ENCODE data around the gene SLC13A3. TPM values are rescaled to one million over a fixed set of nuclear protein-coding genes. Genes with fewer than 3 reads are reported as not detected.
A peak's percentile ranks its signal among the peaks of the same experiment; 100 is the strongest.

Gene SLC13A3
- total RNA-seq, 1 donor from 2014 or later, result 1.5 TPM

DNA sequence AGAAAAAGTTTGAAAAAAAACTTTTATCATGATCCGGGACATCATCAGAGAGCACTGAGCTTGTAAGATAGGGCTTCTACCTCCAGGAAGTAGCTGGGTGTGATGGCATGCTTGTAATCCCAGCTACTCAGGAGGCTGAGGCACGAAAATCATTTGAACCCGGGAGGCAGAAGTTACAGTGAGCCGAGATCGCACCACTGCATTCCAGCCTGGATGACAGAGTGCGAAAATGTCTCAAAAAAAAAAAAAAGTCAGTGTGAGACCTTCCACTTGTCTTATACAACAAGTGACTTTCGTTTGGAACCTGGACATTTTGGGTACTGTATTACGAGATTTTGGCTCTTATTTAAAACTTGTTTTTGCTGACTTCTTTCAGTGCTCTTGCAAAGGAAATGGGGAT is 5.9 kb upstream of the SLC13A3 start:
- no peak for DNase-seq (ENCODE audit: low spot score)

GRCh38 chr20:46652699-46653098 is 1.4 kb upstream of the SLC13A3 start:
- DNase-seq (ENCODE audit: low spot score), result peak; percentile 53

GRCh38 chr20:46650575-46651090 is 626 bp downstream of the SLC13A3 start:
- DNase-seq (ENCODE audit: low spot score), result no peak

DNA sequence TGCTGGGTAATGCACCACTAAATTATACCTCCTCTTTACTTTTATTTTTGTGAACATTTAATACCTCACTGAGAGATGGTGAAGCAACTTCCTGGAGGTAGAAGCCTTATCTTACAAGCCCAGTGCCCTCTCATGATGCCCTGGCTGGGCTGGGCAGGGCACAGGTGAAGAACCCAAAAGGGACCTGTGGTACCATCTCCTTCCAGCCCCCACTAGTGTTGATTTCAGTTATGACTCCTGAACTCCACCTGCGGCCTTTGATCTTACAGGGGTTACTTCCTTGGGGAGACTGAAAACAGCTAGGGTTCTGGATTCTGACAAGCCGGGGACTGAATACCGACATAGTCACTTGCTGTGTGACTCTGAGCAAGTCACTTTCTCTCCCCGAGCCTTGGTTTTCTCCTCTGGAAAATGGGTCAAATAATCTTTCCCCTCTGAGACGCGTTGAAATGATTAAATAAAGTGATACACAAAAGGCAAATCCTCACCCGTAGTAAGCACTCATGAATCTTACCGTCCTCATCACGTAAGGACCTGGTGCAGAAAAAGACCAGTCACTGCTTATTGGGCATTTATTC is 1.2 kb downstream of the SLC13A3 start:
- DNase-seq (ENCODE audit: low spot score), result no peak

- no peak for DNase-seq (ENCODE audit: low spot score)
Observed at GRCh38 chr20:46649650-46649949, 1.7 kb downstream of the SLC13A3 start.

GRCh38 chr20:46648903-46649649 is 2.2 kb downstream of the SLC13A3 start:
- no peak for DNase-seq (ENCODE audit: low spot score)

GRCh38 chr20:46647469-46647868 is 3.8 kb downstream of the SLC13A3 start:
- DNase-seq (ENCODE audit: low spot score), result no peak

DNA sequence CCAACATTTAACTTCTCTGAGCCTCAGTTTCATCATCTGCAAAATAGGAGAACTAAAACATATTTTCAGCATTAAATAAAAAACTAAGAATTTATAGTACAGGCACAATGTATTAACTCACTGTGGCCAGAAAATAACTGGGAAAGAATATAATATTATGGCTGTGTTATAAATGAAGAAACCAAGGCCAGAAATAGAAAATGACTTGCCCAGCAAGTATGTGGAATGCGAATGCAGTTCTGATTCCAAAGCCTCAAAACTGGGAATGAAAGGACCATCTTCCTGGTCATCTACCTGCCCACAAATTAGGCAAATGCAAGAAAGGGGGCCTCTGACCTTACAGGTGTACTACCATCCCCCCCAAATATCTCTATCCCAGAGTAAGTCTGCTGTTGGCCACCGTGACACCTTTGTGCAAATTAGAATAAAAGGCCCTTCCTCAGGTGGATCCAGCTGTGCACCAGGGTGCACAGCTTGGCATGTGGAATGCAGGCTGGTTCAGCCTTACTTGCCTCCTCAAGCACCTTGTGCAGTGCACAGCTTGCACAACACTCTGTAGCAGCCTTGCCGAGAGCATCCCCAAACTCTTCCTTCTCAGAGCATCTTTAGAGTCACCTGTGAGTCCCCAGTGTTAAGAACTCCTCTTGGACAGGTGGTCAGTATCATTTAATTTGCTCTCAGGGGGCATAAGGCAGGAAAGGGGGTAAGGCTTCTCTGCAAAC is 4.4 kb downstream of the SLC13A3 start:
- no peak for DNase-seq (ENCODE audit: low spot score)

DNA sequence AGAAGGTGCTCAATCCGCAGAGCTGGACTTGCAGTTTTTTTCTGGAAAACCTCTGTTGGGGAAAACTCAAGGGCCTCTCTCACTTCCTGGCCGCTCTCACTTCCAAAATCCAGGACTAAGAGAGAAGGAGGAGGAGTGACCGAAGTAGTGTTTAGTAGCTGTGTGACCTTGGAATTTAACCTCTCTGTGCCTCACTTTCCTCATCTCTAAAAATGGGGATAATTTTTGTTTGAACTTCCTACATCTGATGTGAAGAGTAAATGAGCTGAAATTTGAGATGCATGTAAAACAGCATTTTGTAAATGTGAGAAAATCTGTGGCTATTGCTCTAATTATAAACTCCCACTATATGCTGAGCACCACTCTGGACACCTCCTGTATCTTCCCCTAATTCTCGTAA is 5.1 kb downstream of the SLC13A3 start:
- no peak for DNase-seq (ENCODE audit: low spot score)

DNA sequence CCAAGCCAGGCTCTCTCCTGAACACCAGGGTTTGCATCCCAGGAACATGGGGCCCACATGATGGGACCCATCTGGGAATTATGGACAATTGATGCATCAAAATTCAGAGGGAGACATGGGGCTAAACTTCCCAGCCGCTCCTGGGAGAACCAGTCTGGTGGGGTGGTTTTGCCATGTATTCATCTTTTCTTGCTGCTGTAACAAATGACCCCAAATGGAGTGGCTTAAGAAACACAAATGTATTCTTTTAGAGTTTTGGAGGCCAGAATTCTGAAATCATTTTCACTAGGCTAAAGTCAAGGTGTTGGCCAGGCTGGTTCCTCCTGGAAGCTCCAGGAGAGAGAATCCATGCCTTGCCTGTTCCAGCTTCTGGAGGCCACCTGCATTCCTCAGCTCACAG is 6.5 kb downstream of the SLC13A3 start:
- no peak for DNase-seq (ENCODE audit: low spot score)

DNA sequence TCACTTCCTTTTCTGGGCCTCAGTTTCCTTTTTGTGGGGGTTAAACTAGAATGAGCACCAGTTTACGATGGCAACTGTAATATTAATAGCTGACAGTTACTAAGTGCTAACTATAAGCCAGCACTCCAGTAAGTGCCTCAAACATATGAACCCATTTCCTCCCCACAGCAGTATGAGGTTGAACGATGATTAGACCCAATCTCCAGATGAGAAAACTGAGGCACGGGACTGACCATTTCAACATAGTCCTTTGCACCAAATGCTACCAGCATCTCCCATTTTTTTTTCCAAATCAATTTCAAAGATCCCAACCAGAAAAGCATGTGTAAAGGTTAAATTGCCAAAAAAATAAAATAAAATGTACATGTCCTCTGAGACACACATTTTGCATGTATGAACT is 7.1 kb downstream of the SLC13A3 start:
- DNase-seq (ENCODE audit: low spot score), result no peak

DNA sequence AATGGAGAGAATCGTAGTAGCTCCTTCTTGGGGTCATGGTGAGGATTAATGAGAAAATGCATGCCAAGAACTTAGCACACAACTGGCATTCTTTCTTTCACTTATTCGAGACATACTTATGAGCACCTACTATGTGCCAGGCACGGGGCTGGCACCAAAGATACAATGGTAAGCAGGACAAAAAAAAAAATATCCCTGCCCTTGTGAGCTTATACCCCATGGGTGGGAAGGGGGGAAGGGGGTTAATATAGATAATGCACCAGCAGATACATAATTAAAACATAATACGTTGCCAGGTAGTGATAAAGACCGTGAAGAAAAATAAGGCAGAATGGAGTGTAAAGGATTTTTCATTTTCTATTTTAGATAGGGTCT is 8.3 kb downstream of the SLC13A3 start:
- no peak for DNase-seq (ENCODE audit: low spot score)

DNA sequence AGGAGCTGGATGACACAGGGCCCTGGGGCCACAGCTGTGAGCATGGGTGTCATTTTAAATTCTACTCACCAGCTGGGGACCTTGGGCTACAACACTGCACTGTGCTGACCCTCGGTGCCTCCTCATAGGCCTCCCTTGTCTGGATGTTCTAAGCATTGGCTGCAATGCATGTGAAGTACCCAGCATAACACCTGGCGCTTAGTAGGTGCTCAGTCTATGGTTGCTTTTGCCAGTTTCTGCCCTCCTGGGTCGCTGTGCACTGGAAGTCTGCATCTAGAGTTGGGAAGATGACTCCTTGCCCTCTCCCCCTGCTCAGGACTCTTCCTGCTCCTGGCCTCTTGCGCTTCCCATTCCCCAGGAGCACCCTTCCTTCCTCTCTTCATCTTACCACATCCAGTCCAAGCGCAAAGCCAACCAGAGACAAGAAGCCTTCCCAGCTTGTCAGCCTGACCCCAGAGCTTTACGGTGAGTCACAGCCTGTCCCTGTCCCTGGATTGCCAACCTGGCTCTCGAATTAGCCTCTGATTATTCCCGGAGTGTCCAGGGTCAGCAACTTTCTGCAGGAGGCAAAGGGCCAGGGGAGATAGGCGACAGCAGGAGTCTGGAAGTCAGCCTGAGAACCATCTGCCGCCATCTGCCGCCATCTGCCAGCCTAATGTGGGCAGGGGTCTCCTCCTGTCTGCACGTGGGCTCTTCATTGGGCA is 8.8 kb downstream of the SLC13A3 start:
- DNase-seq (ENCODE audit: low spot score), result no peak

- DNase-seq (ENCODE audit: low spot score), result no peak
Observed at GRCh38 chr20:46641424-46641823, 9.8 kb downstream of the SLC13A3 start.

DNA sequence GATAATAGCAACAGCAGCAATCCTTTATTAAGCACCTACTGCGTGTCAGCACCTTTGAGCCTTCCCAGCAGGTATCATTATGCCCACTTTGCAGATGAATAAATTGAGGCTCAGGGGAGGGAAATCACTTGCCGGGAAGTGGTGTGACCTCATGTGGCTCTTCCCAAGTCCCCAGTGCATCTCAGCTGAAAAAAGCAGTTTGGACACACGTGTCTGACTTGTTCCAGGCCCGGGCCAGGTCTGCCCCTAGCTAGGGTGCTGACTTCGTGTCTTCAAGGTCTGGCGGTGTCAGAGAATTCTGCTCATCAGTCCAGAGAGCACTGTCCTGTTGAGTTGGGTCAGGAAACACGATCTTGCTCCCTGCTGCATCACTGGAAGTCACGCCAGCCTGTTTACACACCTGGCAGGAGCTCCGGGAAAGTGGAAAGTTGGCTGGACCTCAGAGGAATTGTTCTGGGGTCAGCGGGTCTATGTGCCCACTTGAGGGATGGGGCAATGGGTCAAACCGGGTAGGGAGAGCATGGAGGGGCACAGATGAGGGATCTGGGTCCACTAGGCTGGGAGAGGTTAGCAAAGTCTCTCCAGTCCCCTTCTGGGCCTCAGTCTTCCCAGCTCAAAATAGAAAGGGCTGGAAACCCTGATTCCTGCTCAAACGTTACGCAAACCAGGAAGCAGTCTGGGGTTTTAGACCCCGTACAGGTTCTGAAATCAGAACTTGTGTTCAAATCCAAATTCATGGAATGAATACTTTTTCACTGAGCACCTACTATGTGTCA is 10.5 kb downstream of the SLC13A3 start:
- no peak for DNase-seq (ENCODE audit: low spot score)

DNA sequence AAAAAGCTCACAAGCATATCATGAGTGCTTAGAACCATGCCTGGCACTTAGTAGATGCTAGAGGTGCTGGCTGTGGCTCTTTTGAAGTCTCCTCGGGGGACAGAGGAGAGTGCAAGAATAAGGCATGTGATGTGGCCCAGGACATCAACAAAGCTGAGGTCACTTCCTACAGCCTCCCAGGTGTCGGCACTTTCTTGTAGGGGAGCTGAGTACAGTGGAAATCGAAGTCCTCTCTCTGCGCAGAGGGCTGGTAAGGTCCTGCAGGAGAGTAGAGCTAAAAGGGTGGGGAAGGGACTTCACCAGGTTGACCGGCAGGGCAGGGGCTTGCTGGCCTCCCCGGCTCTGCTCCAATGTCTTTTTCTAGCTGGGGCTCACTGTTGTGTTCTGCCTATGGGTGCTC is 11.2 kb downstream of the SLC13A3 start:
- no peak for DNase-seq (ENCODE audit: low spot score)

DNA sequence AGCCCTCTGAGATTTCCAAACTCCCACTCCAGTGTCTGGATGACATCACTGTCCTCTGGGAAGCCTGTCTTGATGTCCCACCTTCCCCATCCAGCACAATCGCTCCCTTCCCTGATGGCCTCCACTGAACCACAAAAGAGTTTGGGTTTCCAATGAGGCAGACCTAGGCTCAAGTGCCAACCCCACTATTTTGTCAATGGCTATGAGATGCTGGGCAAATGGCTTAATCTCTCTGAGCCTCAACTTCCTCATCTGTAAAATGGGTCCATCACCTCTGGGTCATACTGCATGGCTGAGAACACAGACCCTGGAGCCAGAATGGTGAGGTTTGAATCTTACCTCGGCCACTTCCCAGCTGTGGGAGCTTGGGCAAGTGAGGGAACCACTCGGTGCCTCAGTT is 11.7 kb downstream of the SLC13A3 start:
- DNase-seq (ENCODE audit: low spot score), result no peak

GRCh38 chr20:46638898-46639274 is 12.4 kb downstream of the SLC13A3 start:
- DNase-seq (ENCODE audit: low spot score), result no peak

GRCh38 chr20:46638134-46638897 is 12.9 kb downstream of the SLC13A3 start:
- no peak for DNase-seq (ENCODE audit: low spot score)

- DNase-seq (ENCODE audit: low spot score), result no peak
Observed at GRCh38 chr20:46637427-46638133, 13.7 kb downstream of the SLC13A3 start.

All from mesenteric fat pad (tissue), 1 donor.